Left ventricle myocardium inferior (tissue), 1 donor: ENCODE results near the gene CD180. TPM values are rescaled to one million over a fixed set of nuclear protein-coding genes. Genes with fewer than 3 reads are reported as not detected.

Experiments
- DNase-seq: peaks from one replicate; pipeline ENCODE4 v3.0.0-alpha.2; 2020
- H3K27ac ChIP-seq: fragments of 200-600 bp; replicated peaks from 2 replicates; pipeline ENCODE4 v1.8.0; 2021
- H3K27me3 ChIP-seq: fragments of 200-600 bp; 2 replicates; pipeline ENCODE4 v1.8.0; 2021; ENCODE audit warnings: low read depth
- H3K36me3 ChIP-seq: fragments of 200-600 bp; 2 replicates; pipeline ENCODE4 v1.8.0; 2021
- H3K4me1 ChIP-seq: fragments of 200-600 bp; 2 replicates; pipeline ENCODE4 v1.8.0; 2021
- H3K4me3 ChIP-seq: fragments of 200-600 bp; 2 replicates; pipeline ENCODE4 v1.8.0; 2021; ENCODE audit warnings: mild to moderate bottlenecking, moderate library complexity
- H3K9me3 ChIP-seq: fragments of 200-600 bp; replicated peaks from 2 replicates; pipeline ENCODE4 v1.8.0; 2021
- CTCF ChIP-seq: fragments of 200-600 bp; IDR thresholded peaks from 2 replicates; pipeline ENCODE4 v1.8.0; 2021; ENCODE audit warnings: antibody characterized with exemption, mild to moderate bottlenecking, borderline replicate concordance
- intact Hi-C: fragments of 100-400 bp; cut with micrococcal nuclease; formaldehyde crosslinking; loops from one replicate; pipeline ENCODE4 v1.11.0; 2022
- total RNA-seq: library from RNA; stranded (reverse); fragmentation: NEBNext Ultra II Directional; extraction: Animal tissue kit (Norgen Biotek cat#: 25700); gene quantifications from one replicate; pipeline ENCODE4 v1.2.1, GENCODE V29; 2021
- donor health status: DM: no; HTN: yes; CAD: no; lungs with severe emphysema.

The CD180 gene
- total RNA-seq, 1 donor from 2014 or later, result 0.44 TPM

GRCh38 chr5:67204821-67205220 is 8.2 kb upstream of the CD180 start:
- H3K4me1 ChIP-seq, result peaks cover 16% of the 10 kb centered on the region
- H3K36me3 ChIP-seq, result no peaks in the 10 kb centered on the region
- no peaks in the 10 kb centered on the region for H3K27me3 ChIP-seq
- intact Hi-C loops, result no loop called here
- TF ChIP-seq CTCF, result no peak
- peak overlapping the region; percentile 55 for H3K27ac ChIP-seq
- H3K4me3 ChIP-seq, result no peak overlapping the region
- H3K9me3 ChIP-seq, result peaks cover 11% of the 10 kb centered on the region
- no peak for DNase-seq

GRCh38 chr5:67203701-67204074 is 7.1 kb upstream of the CD180 start:
- Histone ChIP-seq H3K4me1 (peaks cover 10% of the 10 kb centered on the region), H3K9me3 (peaks cover 11% of the 10 kb centered on the region), H3K27me3 (no peaks in the 10 kb centered on the region), H3K27ac (peak overlapping the region; percentile 55), H3K36me3 (no peaks in the 10 kb centered on the region), H3K4me3 (no peak overlapping the region)
- no peak for DNase-seq
- TF ChIP-seq CTCF, result no peak
- intact Hi-C loops, result no loop called here

GRCh38 chr5:67202828-67203227 is 6.2 kb upstream of the CD180 start:
- no peaks in the 10 kb centered on the region for H3K36me3 ChIP-seq
- H3K27ac ChIP-seq, result peak overlapping the region; percentile 55

GRCh38 chr5:67201897-67202549 is 5.4 kb upstream of the CD180 start:
- intact Hi-C loops, result no loop called here
- no peak overlapping the region for H3K4me3 ChIP-seq
- DNase-seq, result no peak
- H3K36me3 ChIP-seq, result no peaks in the 10 kb centered on the region
- H3K4me1 ChIP-seq, result peaks cover 12% of the 10 kb centered on the region
- H3K27ac ChIP-seq, result no peak overlapping the region
- no peaks in the 10 kb centered on the region for H3K27me3 ChIP-seq
- peaks cover 11% of the 10 kb centered on the region for H3K9me3 ChIP-seq
- no peak for TF ChIP-seq CTCF

More at GRCh38 chr5:67202828-67203227, 6.2 kb upstream of the CD180 start:
- no peak for TF ChIP-seq CTCF
- H3K4me1 ChIP-seq, result peaks cover 10% of the 10 kb centered on the region
- intact Hi-C loops, result no loop called here
- H3K9me3 ChIP-seq, result peaks cover 11% of the 10 kb centered on the region
- DNase-seq, result no peak
- H3K27me3 ChIP-seq, result no peaks in the 10 kb centered on the region
- no peak overlapping the region for H3K4me3 ChIP-seq

GRCh38 chr5:67200809-67201562 is 4.4 kb upstream of the CD180 start:
- no peak overlapping the region for H3K27ac ChIP-seq
- intact Hi-C loops, result no loop called here
- H3K27me3 ChIP-seq, result no peaks in the 10 kb centered on the region
- H3K36me3 ChIP-seq, result no peaks in the 10 kb centered on the region
- H3K9me3 ChIP-seq, result peaks cover 11% of the 10 kb centered on the region
- H3K4me1 ChIP-seq, result peaks cover 20% of the 10 kb centered on the region
- DNase-seq, result no peak
- no peak for TF ChIP-seq CTCF
- H3K4me3 ChIP-seq, result no peak overlapping the region
